ENCODE results near the gene HCRTR2. TPM values are rescaled to one million over a fixed set of nuclear protein-coding genes. Genes with fewer than 3 reads are reported as not detected.

Gene HCRTR2
- total RNA-seq, 2 donors from 2014 or later: not detected

DNA sequence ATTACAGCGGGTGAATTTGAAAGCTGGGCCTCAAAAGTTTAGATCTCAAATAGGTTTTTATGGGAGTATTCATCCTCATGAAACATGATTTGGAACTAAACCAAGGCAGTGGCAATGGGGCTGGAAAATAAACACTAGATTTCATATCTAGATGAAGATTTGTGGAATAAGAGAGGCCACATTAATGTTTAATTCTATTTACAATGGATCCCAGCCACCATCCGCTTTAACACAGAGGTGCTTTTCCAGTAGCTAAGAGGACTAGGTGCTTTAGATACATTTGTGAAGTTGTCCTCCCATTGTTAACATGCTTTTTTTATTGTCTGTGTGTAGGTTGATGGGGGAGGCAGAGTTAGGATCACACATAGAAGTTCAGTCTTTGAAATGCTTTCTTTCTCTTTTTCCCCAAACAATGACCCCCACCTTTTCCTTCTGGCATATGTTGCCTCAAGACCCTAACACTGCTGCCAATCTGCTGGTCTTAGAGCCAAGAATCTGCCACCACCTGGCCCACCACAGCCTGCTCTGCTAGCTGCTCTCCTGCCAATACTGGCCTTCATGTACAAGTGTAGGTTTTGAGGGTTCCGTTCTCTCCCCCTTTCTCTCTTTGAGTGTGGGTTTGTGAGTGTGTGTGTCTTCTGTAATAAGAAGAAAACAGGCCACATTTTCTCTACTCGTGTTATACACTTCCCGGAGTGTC, 125.1 kb downstream of the HCRTR2 start:
- no peaks in the 10 kb centered on the region for H3K36me3 ChIP-seq
- no peaks in the 10 kb centered on the region for H3K4me1 ChIP-seq
- H3K27ac ChIP-seq: no peak overlapping the region
- intact Hi-C loops (cut with DNase I): no loop called here
- H3K9ac ChIP-seq (ENCODE audit: low read depth in 2 of 2, low read length in 2 of 2): no peak overlapping the region
- no peaks in the 10 kb centered on the region for H3K9me3 ChIP-seq
- TF ChIP-seq, protein P1, sequence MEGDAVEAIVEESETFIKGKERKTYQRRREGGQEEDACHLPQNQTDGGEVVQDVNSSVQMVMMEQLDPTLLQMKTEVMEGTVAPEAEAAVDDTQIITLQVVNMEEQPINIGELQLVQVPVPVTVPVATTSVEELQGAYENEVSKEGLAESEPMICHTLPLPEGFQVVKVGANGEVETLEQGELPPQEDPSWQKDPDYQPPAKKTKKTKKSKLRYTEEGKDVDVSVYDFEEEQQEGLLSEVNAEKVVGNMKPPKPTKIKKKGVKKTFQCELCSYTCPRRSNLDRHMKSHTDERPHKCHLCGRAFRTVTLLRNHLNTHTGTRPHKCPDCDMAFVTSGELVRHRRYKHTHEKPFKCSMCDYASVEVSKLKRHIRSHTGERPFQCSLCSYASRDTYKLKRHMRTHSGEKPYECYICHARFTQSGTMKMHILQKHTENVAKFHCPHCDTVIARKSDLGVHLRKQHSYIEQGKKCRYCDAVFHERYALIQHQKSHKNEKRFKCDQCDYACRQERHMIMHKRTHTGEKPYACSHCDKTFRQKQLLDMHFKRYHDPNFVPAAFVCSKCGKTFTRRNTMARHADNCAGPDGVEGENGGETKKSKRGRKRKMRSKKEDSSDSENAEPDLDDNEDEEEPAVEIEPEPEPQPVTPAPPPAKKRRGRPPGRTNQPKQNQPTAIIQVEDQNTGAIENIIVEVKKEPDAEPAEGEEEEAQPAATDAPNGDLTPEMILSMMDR (IDR thresholded peaks at IDR 0.05): no peak
- DNase-seq: no peak
- no peaks in the 10 kb centered on the region for H3K27me3 ChIP-seq
- no peak overlapping the region for H3K4me3 ChIP-seq

DNA sequence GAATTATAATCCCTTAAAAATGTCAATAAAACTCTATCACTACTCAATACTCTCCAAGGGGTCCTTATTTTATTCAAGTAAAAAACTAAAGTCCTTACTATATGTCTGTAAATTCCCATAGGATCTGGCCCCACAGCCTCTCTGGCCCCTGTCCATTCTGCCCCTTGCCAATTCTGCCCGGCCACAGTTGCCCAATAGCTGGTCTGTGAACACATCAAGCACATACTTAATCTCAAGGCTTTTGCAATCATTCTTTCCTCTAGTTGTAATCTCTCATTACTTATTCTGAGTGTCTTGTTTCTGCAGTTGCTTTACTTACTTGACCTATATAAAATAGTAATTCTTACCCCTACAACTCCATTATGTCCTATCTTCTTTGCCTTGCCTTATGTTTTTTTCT, 130.4 kb downstream of the HCRTR2 start:
- intact Hi-C loops (cut with DNase I): no loop called here
- H3K27me3 ChIP-seq: no peaks in the 10 kb centered on the region
- no peaks in the 10 kb centered on the region for H3K36me3 ChIP-seq
- H3K27ac ChIP-seq: no peak overlapping the region
- H3K9ac ChIP-seq (ENCODE audit: low read depth in 2 of 2, low read length in 2 of 2): no peak overlapping the region
- H3K4me1 ChIP-seq: no peaks in the 10 kb centered on the region
- no peaks in the 10 kb centered on the region for H3K9me3 ChIP-seq
- no peak for DNase-seq
- no peak overlapping the region for H3K4me3 ChIP-seq
- TF ChIP-seq, protein P1 (IDR thresholded peaks at IDR 0.05): no peak

DNA sequence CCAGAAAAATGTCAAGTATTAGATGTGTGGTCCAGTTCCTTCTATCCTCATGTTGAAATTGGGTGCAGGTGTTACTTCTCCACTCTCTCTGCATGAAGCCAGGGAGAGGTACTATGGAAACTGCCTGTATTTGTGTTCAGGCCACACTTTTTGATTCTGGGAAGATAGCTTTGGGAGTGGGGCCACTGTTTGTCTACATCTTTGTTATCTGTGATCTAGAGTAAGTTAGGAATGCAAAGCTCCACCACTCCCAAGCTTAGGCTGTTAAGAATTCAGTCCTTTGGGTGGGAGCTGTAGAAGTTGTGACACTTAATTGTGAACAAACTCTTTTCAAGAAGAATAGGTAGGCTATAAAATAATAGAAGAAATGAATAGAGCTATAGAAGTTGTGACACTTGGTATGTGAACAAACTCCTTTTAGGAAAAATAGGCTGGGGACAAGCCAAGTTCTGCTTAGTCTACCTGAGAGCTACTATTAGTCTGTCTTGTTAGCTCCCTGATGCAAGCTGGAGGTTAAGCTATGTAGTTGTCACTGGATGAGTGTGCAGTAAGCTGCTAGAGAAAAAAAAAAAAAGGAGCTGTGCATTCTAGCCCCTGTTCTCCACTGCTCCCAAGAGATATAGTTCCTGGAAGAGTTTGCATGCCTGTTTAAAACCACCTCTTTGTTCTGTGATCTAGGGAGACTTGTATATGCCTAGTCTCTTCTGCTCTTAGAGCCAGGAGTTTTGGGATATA, 145.8 kb downstream of the HCRTR2 start:
- no peaks in the 10 kb centered on the region for H3K27me3 ChIP-seq
- no peak overlapping the region for H3K9ac ChIP-seq (ENCODE audit: low read depth in 2 of 2, low read length in 2 of 2)
- H3K36me3 ChIP-seq: no peaks in the 10 kb centered on the region
- no peak overlapping the region for H3K4me3 ChIP-seq
- no peaks in the 10 kb centered on the region for H3K9me3 ChIP-seq
- TF ChIP-seq, protein P1 (IDR thresholded peaks at IDR 0.05): no peak
- no peaks in the 10 kb centered on the region for H3K4me1 ChIP-seq
- no peak for DNase-seq
- intact Hi-C loops (cut with DNase I): no loop called here
- H3K27ac ChIP-seq: no peak overlapping the region

DNA sequence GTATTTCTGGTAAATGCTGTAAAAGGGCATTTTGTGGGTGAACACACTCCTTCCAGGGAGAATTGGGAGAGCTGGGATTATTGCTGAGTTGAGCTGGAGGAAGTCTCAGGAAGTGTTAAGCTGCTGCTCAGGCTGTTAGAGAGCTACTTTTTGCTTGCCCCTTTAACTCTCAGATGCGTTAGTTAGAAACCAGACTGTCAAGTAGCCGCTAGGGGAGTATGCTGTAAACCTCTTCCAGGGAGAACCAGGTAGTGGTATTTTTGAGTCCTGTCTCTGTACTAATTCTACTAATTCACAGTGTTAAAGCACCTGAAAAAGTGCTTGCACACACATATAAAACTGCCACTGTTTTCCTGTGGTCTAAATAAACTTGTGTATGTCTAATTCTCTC, 146.4 kb downstream of the HCRTR2 start:
- intact Hi-C loops (cut with DNase I): no loop called here

DNA sequence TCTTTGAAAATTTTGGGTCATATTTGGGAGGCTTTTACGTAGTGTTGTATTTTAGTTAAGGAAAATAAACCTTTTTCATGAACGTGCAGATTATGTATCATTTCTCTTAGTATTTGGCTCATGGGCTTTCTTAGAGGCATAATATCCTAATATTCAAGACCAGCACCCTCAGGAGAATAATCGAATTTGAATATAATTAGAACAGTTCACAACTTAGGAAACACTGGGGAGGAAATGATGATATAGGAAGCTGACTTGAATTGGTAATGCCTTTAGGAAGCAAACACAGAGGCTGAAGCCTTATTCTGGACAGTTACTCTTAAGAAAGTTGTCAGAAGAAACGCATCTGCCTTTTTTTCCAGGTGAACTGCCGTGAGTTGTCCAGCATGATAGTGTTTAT, 152.9 kb downstream of the HCRTR2 start, which contains the start of gene GFRAL:
Gene GFRAL (plus strand): TSS at position 301 of the 400 bp plus-strand sequence. CDS start 86 bp downstream, at position 387.
- no peak for DNase-seq
- no peak within 1 kb of the TSS for H3K4me3 ChIP-seq
- H3K9ac ChIP-seq (ENCODE audit: low read depth in 2 of 2, low read length in 2 of 2): no peak within 1 kb of the TSS
- no peaks in the 10 kb centered on the region for H3K4me1 ChIP-seq
- no peaks in the 10 kb centered on the region for H3K36me3 ChIP-seq
- H3K9me3 ChIP-seq: no peaks in the 10 kb centered on the region
- intact Hi-C loops (cut with DNase I): no loop called here
- TF ChIP-seq, protein P1 (IDR thresholded peaks at IDR 0.05): no peak
- H3K27ac ChIP-seq: no peak within 1 kb of the TSS
- H3K27me3 ChIP-seq: no peaks in the 10 kb centered on the region

More for the DNA sequence above, 146.4 kb downstream of the HCRTR2 start:
- no peaks in the 10 kb centered on the region for H3K9me3 ChIP-seq
- H3K36me3 ChIP-seq: no peaks in the 10 kb centered on the region
- DNase-seq: no peak
- TF ChIP-seq, protein P1 (IDR thresholded peaks at IDR 0.05): no peak
- H3K27me3 ChIP-seq: no peaks in the 10 kb centered on the region
- no peaks in the 10 kb centered on the region for H3K4me1 ChIP-seq
- H3K9ac ChIP-seq (ENCODE audit: low read depth in 2 of 2, low read length in 2 of 2): no peak overlapping the region
- no peak overlapping the region for H3K4me3 ChIP-seq
- H3K27ac ChIP-seq: no peak overlapping the region

Other genes starting within 250 kb of the HCRTR2 start
- gene GFRAL, start 153.0 kb downstream of the HCRTR2 start, total RNA-seq: not detected